H9 (cell line): Measurements from ENCODE around the gene RHBDD2. TPM values are rescaled to one million over a fixed set of nuclear protein-coding genes. Genes with fewer than 3 reads are reported as not detected.

Experiments
- DNase-seq: peaks from one replicate; pipeline ENCODE4 v3.0.0-alpha.2; 2017
- H2AFZ ChIP-seq: one replicate; pipeline ENCODE4 v1.6.1; 2013; ENCODE audit warnings: mild to moderate bottlenecking, low read length, control low read depth, moderate library complexity
- H2AK5ac ChIP-seq: 2 replicates; pipeline ENCODE4 v1.6.1; 2013; ENCODE audit warnings: low read length, control low read depth, mixed read lengths; ENCODE audit not compliant: insufficient read length
- H2BK120ac ChIP-seq: one replicate; pipeline ENCODE4 v1.6.1; 2013; ENCODE audit warnings: low read depth, mild to moderate bottlenecking, low read length, control low read depth, inconsistent platforms; ENCODE audit not compliant: poor library complexity, severe bottlenecking
- H2BK12ac ChIP-seq: 2 replicates; pipeline ENCODE4 v1.6.1; 2013; ENCODE audit warnings: low read length, control low read depth, mixed read lengths, low read depth; ENCODE audit not compliant: insufficient read length
- H2BK15ac ChIP-seq: 2 replicates; pipeline ENCODE4 v1.6.1; 2013; ENCODE audit warnings: low read depth, low read length, control low read depth
- H2BK20ac ChIP-seq: one replicate; pipeline ENCODE4 v1.6.1; 2013; ENCODE audit warnings: low read depth, mild to moderate bottlenecking, low read length, control low read depth, inconsistent platforms; ENCODE audit not compliant: poor library complexity, severe bottlenecking
- H2BK5ac ChIP-seq: 2 replicates; pipeline ENCODE4 v1.6.1; 2013; ENCODE audit warnings: low read length, control low read depth, mixed read lengths; ENCODE audit not compliant: insufficient read length
- H3K14ac ChIP-seq: 2 replicates; pipeline ENCODE4 v1.6.1; 2013; ENCODE audit warnings: low read length, control low read depth; ENCODE audit not compliant: insufficient read depth
- H3K18ac ChIP-seq: 2 replicates; pipeline ENCODE4 v1.6.1; 2013; ENCODE audit warnings: low read depth, mild to moderate bottlenecking, mixed read lengths, low read length, control low read depth; ENCODE audit not compliant: insufficient read length
- H3K23ac ChIP-seq: 2 replicates; pipeline ENCODE4 v1.6.1; 2013; ENCODE audit warnings: low read length, control low read depth, mixed read lengths, low read depth; ENCODE audit not compliant: insufficient read length
- H3K23me2 ChIP-seq: 2 replicates; pipeline ENCODE4 v1.6.1; 2013; ENCODE audit warnings: low read depth, mild to moderate bottlenecking, mixed read lengths, low read length, control low read depth; ENCODE audit not compliant: insufficient read length, poor library complexity, severe bottlenecking
- H3K27ac ChIP-seq: 2 replicates; pipeline ENCODE4 v1.5.1; 2013; ENCODE audit warnings: low read length, control low read depth, mixed read lengths, low read depth; ENCODE audit not compliant: insufficient read length
- H3K27me3 ChIP-seq: 2 replicates; pipeline ENCODE4 v1.6.1; 2013; ENCODE audit warnings: low read length, control low read depth, inconsistent platforms; ENCODE audit not compliant: insufficient read depth
- H3K4ac ChIP-seq: 2 replicates; pipeline ENCODE4 v1.6.1; 2013; ENCODE audit warnings: low read depth, mild to moderate bottlenecking, control low read depth, inconsistent platforms, low read length, moderate library complexity
- H3K4me1 ChIP-seq: 2 replicates; pipeline ENCODE4 v1.6.1; 2013; ENCODE audit warnings: low read length, control low read depth, inconsistent platforms; ENCODE audit not compliant: insufficient read depth
- H3K4me2 ChIP-seq: 2 replicates; pipeline ENCODE4 v1.6.1; 2013; ENCODE audit warnings: low read length, control low read depth, mixed read lengths; ENCODE audit not compliant: insufficient read length, insufficient read depth
- H3K56ac ChIP-seq: 2 replicates; pipeline ENCODE4 v1.6.1; 2013; ENCODE audit warnings: low read depth, mild to moderate bottlenecking, mixed read lengths, low read length, control low read depth; ENCODE audit not compliant: insufficient read length
- H3K79me1 ChIP-seq: 2 replicates; pipeline ENCODE4 v1.6.1; 2013; ENCODE audit warnings: low read depth, mild to moderate bottlenecking, moderate library complexity, low read length, control low read depth, inconsistent platforms; ENCODE audit not compliant: insufficient read depth, poor library complexity, severe bottlenecking
- H3K79me2 ChIP-seq: 2 replicates; pipeline ENCODE4 v1.6.1; 2013; ENCODE audit warnings: low read length, control low read depth, inconsistent platforms; ENCODE audit not compliant: insufficient read depth
- H3K9ac ChIP-seq: 2 replicates; pipeline ENCODE4 v1.6.1; 2013; ENCODE audit warnings: low read length, control low read depth, mixed read lengths; ENCODE audit not compliant: insufficient read length; ENCODE audit errors: extremely low read depth
- H3K9me3 ChIP-seq: one replicate; pipeline ENCODE4 v1.6.1; 2013; ENCODE audit warnings: low read depth, low read length, inconsistent platforms; ENCODE audit not compliant: control insufficient read depth
- H3T11ph ChIP-seq: one replicate; pipeline ENCODE4 v1.6.1; 2013; ENCODE audit warnings: mild to moderate bottlenecking, low read length, control low read depth, inconsistent platforms
- H4K20me1 ChIP-seq: one replicate; pipeline ENCODE4 v1.6.1; 2013; ENCODE audit not compliant: control insufficient read depth, insufficient read length, insufficient read depth
- H4K5ac ChIP-seq: 2 replicates; pipeline ENCODE4 v1.6.1; 2013; ENCODE audit warnings: low read depth, mild to moderate bottlenecking, mixed read lengths, low read length, control low read depth; ENCODE audit not compliant: insufficient read length
- H4K8ac ChIP-seq: replicated peaks from 2 replicates; pipeline ENCODE4 v1.6.1; 2013; ENCODE audit warnings: low read length, control low read depth, mixed read lengths, low read depth; ENCODE audit not compliant: insufficient read length
- H4K91ac ChIP-seq: 2 replicates; pipeline ENCODE4 v1.6.1; 2013; ENCODE audit warnings: low read depth, mild to moderate bottlenecking, moderate library complexity, mixed read lengths, low read length, control low read depth; ENCODE audit not compliant: insufficient read length
- H3K27ac Mint-ChIP-seq, 3 experiments: 2 replicates in 2 of 3; 3 replicates in 1 of 3; pipeline ENCODE4 v1.8.0; 2020 to 2021; ENCODE audit warnings: mixed read lengths in 3 of 3, mild to moderate bottlenecking in 1 of 3, moderate library complexity in 1 of 3
- H3K27me3 Mint-ChIP-seq: 2 replicates; pipeline ENCODE4 v1.8.0; 2021; ENCODE audit warnings: low read depth, mild to moderate bottlenecking, moderate library complexity, mixed read lengths
- H3K36me3 Mint-ChIP-seq, 3 experiments: 2 replicates in 2 of 3; 3 replicates in 1 of 3; pipeline ENCODE4 v1.8.0; 2020 to 2021; ENCODE audit warnings: low read depth in 3 of 3, mixed read lengths in 3 of 3; ENCODE audit not compliant: insufficient read depth in 1 of 3
- H3K4me1 Mint-ChIP-seq, 2 experiments: 2 replicates each; pipeline ENCODE4 v1.8.0; 2020; ENCODE audit warnings: mixed read lengths in 2 of 2
- H3K4me3 Mint-ChIP-seq, 2 experiments: 2 replicates in 1 of 2; 3 replicates in 1 of 2; pipeline ENCODE4 v1.8.0; 2020 to 2021; ENCODE audit warnings: mild to moderate bottlenecking in 2 of 2, mixed read lengths in 2 of 2, moderate library complexity in 1 of 2
- H3K9me3 Mint-ChIP-seq, 2 experiments: 2 replicates in 1 of 2; 3 replicates in 1 of 2; pipeline ENCODE4 v1.8.0; 2020; ENCODE audit warnings: mild to moderate bottlenecking in 2 of 2, mixed read lengths in 2 of 2, moderate library complexity in 1 of 2
- WGBS: extraction: QIAGEN DNeasy Blood & Tissue Kit; methylation state at CpG from one replicate; pipeline ENCODE4 v1.1.7; 2013; ENCODE audit warnings: missing lambda C conversion rate, low lambda C conversion rate, mixed read lengths; ENCODE audit not compliant: insufficient read length; ENCODE audit errors: extremely low coverage; 5-methylcytosine and 5-hydroxymethylcytosine counted together
- total RNA-seq: library from RNA; stranded (reverse); gene quantifications from 2 replicates; pipeline ENCODE4 v1.2.1, GENCODE V29; 2021
- TF ChIP-seq, protein P1 (sequence below): fragments of 200-600 bp; sonication (generic); conservative IDR thresholded peaks from 3 replicates; pipeline ENCODE4 v1.8.0; 2021; ENCODE audit warnings: antibody characterized with exemption, mild to moderate bottlenecking

The RHBDD2 gene
- total RNA-seq, 1 experiment from 2014 or later: 30.0 TPM

DNA sequence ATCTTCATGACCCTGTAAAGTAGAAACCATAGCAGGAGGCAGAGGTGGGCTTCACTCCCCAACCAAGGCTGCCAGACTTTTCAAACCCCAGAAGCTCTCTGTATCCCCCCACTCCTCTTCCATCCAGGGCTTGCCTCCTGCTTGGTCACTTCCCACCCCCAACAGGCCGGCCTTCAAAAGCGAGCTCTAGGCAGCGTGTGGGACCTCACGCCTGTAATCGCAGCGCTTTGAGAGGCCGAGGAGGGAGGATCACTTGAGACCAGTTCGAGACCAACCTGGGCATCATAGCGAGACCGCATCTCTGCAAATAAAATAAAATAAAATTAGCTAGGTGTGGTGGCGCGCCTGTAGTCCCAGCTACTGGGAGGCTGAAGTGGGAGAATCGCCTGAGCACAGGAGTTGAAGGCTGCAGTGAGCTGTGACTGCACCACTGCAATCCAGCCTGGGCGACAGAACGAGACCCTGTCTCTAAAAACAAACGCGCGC, 35.4 kb downstream of the RHBDD2 start:
- no peak overlapping the region for H2BK120ac ChIP-seq
- no peak overlapping the region for H3T11ph ChIP-seq
- Mint-ChIP-seq H3K4me3 (peak overlapping the region; percentile 83 to 89), H3K4me1 (peaks cover 26 to 35% of the 10 kb centered on the region in 2 experiments), H3K36me3 (peaks cover 0 to 4% (median 2%) of the 10 kb centered on the region in 3 experiments; a peak in 2 of 7 replicates), H3K27ac (peak overlapping the region; percentile 91 to 92 (median 91); a peak in 6 of 7 replicates), H3K27me3 (no peaks in the 10 kb centered on the region; the same call in 1 of the 2 replicates), H3K9me3 (no peaks in the 10 kb centered on the region; a peak in 1 of 5 replicates)
- H2BK12ac ChIP-seq: no peak overlapping the region
- H3K9ac ChIP-seq: peak overlapping the region; percentile 44
- H3K4me1 ChIP-seq: no peaks in the 10 kb centered on the region
- no peak overlapping the region for H3K4ac ChIP-seq
- H3K56ac ChIP-seq: no peak overlapping the region
- H4K91ac ChIP-seq: no peak overlapping the region
- H3K27me3 ChIP-seq: no peaks in the 10 kb centered on the region
- H2BK15ac ChIP-seq: no peak overlapping the region
- DNase-seq: peak; percentile 38
- H2AK5ac ChIP-seq: no peak overlapping the region
- H3K18ac ChIP-seq: no peak overlapping the region
- peaks cover 8% of the 10 kb centered on the region for H3K23me2 ChIP-seq
- H3K79me1 ChIP-seq: peaks cover 6% of the 10 kb centered on the region
- H4K8ac ChIP-seq: no peak overlapping the region
- H4K5ac ChIP-seq: no peak overlapping the region
- peaks cover 8% of the 10 kb centered on the region; the same call in 1 of the 2 replicates for H3K79me2 ChIP-seq
- no peak overlapping the region for H3K27ac ChIP-seq
- H2BK20ac ChIP-seq: no peak overlapping the region
- H2AFZ ChIP-seq: no peak overlapping the region
- TF ChIP-seq, protein P1, sequence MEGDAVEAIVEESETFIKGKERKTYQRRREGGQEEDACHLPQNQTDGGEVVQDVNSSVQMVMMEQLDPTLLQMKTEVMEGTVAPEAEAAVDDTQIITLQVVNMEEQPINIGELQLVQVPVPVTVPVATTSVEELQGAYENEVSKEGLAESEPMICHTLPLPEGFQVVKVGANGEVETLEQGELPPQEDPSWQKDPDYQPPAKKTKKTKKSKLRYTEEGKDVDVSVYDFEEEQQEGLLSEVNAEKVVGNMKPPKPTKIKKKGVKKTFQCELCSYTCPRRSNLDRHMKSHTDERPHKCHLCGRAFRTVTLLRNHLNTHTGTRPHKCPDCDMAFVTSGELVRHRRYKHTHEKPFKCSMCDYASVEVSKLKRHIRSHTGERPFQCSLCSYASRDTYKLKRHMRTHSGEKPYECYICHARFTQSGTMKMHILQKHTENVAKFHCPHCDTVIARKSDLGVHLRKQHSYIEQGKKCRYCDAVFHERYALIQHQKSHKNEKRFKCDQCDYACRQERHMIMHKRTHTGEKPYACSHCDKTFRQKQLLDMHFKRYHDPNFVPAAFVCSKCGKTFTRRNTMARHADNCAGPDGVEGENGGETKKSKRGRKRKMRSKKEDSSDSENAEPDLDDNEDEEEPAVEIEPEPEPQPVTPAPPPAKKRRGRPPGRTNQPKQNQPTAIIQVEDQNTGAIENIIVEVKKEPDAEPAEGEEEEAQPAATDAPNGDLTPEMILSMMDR: no peak
- no peak overlapping the region for H3K23ac ChIP-seq
- no peaks in the 10 kb centered on the region for H4K20me1 ChIP-seq
- H3K14ac ChIP-seq: peak overlapping the region; percentile 88; the same call in 1 of the 2 replicates
- no peaks in the 10 kb centered on the region for H3K9me3 ChIP-seq
- no peak overlapping the region for H2BK5ac ChIP-seq
- H3K4me2 ChIP-seq: peak overlapping the region; percentile 55
- WGBS: no CpG with 5 or more reads among the region's 18 CpGs
